ENCODE results near the gene GLRX. TPM values are rescaled to one million over a fixed set of nuclear protein-coding genes. Genes with fewer than 3 reads are reported as not detected.

The GLRX gene
- total RNA-seq, 2 experiments from 2014 or later, result 21.0 to 31.5 TPM

Other genes starting within 250 kb of the GLRX start
- gene GPR150, start 202.6 kb downstream of the GLRX start, total RNA-seq, result under 1 TPM; 0.37 to 0.46 TPM
- 1 to 10 TPM; 4.1 to 9.2 TPM for gene RFESD, start 175.9 kb downstream of the GLRX start, total RNA-seq
- gene SPATA9, start 139.7 kb downstream of the GLRX start, total RNA-seq, result not detected
- 1 to 10 TPM; 3.3 to 3.5 TPM for gene RHOBTB3, start 91.4 kb downstream of the GLRX start, total RNA-seq
- 100 to 1,000 TPM in 1 of 2 experiments, 10 to 100 TPM in 1; 87.6 to 131 TPM for gene ELL2, start 139.1 kb upstream of the GLRX start, total RNA-seq